OCI-LY7 (cell line): ENCODE data around the gene ZNF14.
"Not testable (repeated sequence)": the region's sequence is repeated elsewhere in the genome, so short reads cannot be mapped to it uniquely, and the experiment has no call there.

Experiments
- CTCF ChIP-seq: fragments of 200-600 bp; sonication (generic); conservative IDR thresholded peaks from 2 replicates; pipeline ENCODE4 v1.5.1; 2014; ENCODE audit warnings: mild to moderate bottlenecking, antibody characterized with exemption, low read length, moderate library complexity, mixed read lengths
- EZH2phosphoT487 ChIP-seq: fragments of 200-600 bp; sonication (generic); IDR thresholded peaks from 2 replicates; pipeline ENCODE4 v1.6.1; 2018; ENCODE audit warnings: low read depth, borderline replicate concordance, mild to moderate bottlenecking, mixed run types, antibody characterized with exemption, low read length, moderate library complexity, mixed read lengths

- TF ChIP-seq CTCF, EZH2phosphoT487: not testable (repeated sequence)
Measured at GRCh38 chr19:19665420-19665948, 67.4 kb downstream of the ZNF14 start.
